Epithelial cell of esophagus (primary cell): ENCODE results near the gene TEX264.

Source experiments
- DNase-seq: peaks from one replicate; pipeline ENCODE4 v3.0.0; 2010; ENCODE audit warnings: low read depth
- H3K4me3 ChIP-seq: 2 replicates; pipeline ENCODE4 v1.5.1; 2011; ENCODE audit warnings: mild to moderate bottlenecking, low read length, control low read depth
- TF ChIP-seq, protein P1 (sequence below): IDR thresholded peaks from 2 replicates; pipeline ENCODE4 v1.5.1; 2011; ENCODE audit warnings: low read depth, mild to moderate bottlenecking, low read length, control low read depth, inconsistent platforms; ENCODE audit not compliant: insufficient read depth; ENCODE audit errors: missing control alignments

TEX264 gene

DNA sequence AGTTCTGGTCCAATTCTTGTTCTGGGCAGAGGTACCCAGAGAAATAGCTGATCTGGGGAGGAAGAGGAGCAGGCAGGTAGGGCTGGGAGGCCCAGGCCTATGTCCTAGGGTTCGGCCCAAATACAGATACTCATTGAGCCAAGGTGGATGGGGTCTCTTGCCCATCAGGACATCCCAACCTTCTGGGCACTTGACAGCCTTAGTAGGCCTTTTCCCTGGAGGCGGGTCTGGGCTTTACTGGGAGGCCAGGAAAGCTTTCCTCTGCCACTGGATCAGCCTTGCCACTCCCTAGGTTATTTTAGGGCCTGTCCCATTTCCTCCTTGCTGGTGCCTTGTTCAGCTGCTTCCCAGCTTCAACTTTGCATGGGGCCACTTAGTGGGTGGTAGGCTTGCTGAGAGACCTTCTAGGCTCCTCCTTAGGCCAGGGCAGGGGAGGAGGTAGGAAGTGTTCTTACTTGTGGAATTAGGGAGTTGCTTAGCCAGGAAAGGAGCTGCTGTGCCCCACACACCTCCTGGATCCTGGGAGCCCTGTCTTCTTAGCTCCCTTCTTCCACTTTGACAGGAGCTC is 9.7 kb downstream of the TEX264 start:
- no peak for DNase-seq
- no peak overlapping the region for H3K4me3 ChIP-seq
- TF ChIP-seq, protein P1, sequence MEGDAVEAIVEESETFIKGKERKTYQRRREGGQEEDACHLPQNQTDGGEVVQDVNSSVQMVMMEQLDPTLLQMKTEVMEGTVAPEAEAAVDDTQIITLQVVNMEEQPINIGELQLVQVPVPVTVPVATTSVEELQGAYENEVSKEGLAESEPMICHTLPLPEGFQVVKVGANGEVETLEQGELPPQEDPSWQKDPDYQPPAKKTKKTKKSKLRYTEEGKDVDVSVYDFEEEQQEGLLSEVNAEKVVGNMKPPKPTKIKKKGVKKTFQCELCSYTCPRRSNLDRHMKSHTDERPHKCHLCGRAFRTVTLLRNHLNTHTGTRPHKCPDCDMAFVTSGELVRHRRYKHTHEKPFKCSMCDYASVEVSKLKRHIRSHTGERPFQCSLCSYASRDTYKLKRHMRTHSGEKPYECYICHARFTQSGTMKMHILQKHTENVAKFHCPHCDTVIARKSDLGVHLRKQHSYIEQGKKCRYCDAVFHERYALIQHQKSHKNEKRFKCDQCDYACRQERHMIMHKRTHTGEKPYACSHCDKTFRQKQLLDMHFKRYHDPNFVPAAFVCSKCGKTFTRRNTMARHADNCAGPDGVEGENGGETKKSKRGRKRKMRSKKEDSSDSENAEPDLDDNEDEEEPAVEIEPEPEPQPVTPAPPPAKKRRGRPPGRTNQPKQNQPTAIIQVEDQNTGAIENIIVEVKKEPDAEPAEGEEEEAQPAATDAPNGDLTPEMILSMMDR = no peak

DNA sequence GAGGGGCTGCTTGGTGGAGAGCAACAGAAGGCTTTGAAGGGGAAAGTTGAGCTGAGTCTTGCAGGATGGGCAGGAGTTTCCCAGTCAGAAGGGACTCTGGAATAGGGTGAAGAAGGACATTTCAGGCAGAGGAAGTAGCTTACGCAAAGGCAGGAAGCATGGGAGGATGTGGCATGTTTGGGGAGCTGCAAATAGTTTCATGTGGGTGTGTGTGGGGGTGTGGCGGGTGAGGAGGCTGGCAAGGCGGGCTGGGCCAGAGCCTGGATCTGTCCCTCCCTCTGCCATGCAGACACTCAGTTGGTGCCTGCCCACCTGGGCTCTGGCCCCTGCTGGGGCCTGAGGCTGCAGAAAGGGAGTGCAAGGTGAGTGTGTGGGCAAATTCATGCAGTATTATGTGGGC is 10.4 kb downstream of the TEX264 start:
- TF ChIP-seq, protein P1 = no peak
- H3K4me3 ChIP-seq = no peak overlapping the region
- DNase-seq = peak; percentile 83

DNA sequence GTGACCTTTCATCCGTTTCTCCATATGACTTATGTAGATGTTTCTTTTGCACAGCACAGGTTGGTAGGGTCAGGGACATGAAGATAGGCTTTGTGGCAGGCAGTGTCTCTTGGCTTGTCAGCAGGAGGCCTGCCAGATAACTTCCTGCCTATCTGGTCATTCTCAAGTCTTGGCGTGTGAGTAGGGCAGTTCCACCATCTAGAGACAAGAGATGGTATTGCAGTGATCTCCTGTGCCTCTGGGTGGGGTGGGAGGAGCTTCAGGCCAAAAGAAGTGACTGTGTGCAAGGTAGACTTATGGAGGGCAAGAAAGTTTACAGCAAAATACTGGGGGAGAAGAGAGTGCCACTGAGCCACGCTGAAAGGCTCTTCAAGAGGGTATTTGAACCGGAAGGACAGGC is 11.0 kb downstream of the TEX264 start:
- DNase-seq = peak; percentile 93
- TF ChIP-seq, protein P1 = peak; percentile 92
- no peak overlapping the region for H3K4me3 ChIP-seq

DNA sequence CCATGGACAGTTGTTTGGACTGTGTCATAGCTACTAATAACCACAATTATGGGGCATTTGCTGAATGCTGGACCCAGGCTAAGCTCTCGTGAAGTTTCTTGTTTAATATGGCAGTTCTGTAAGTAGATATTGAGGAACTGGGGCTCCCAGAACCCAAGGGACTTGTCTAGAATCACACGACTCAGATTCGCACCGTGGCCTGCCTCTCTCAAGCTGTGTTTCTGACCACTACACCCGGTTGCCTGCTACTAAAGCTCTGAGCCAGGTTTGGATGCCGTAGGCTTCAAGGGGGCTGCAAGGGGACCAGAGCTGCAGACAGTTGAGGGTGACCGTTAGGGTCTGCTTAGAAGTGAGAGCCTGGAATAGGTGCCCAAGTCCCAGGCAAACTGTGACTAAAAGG is 11.5 kb downstream of the TEX264 start:
- no peak overlapping the region for H3K4me3 ChIP-seq
- DNase-seq = no peak
- TF ChIP-seq, protein P1 = no peak

DNA sequence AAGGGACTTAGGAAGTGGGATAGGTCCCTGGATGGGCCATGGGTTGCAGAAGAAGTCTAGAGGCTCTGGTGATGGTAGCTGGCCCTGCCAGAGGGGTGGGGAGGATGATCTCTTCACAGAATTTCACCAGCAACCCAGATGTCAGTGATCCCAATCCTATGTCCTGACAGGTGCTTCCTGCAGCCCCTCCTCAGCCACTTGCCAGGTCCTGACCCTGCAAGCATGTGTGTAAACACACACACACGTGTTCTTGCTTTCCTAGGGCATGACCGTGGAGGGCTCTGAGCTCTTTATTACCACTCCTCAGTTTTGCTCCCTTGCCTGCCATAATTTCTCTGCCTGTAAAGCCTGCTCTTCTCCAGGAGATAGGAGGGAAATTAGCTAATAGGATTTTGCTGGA is 12.5 kb downstream of the TEX264 start:
- no peak for DNase-seq
- TF ChIP-seq, protein P1 = no peak
- no peak overlapping the region for H3K4me3 ChIP-seq

DNA sequence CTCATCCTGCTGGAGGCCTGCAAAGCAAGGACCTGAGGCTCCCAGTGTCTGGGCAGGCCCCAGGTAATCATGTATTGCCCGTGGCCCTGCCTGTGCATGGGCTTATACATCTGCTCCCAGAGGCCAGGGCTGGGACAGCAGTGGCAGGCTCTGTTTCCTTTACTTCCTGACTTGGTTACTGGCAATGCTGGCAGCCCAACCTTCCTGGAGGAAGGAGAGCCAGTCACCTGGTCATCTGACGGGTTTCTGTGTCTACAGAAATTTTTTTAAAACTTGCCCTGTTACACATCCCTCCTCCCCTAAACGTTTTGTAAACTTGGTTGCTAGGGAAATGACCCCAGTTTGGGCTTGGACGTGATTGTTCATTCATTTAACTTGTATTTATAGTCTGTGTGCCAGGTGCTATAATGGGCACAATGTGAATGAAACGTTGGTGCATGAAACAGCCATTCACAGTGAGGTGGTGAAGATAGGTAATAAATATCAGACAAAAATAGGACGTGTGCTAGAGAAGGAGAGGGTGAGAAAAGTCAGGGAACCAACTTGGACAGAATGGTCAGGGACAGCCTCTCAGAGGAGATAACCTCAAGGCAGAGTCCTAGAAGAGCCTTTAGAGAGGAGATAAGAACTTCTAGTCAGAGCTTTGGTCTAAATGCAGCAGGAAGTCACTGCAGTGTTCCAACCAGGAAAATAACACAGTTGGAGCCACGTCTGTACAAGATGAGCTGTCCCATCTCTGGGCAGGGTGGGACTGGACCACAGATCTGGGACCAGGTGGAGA is 14.1 kb downstream of the TEX264 start:
- TF ChIP-seq, protein P1 = no peak

DNA sequence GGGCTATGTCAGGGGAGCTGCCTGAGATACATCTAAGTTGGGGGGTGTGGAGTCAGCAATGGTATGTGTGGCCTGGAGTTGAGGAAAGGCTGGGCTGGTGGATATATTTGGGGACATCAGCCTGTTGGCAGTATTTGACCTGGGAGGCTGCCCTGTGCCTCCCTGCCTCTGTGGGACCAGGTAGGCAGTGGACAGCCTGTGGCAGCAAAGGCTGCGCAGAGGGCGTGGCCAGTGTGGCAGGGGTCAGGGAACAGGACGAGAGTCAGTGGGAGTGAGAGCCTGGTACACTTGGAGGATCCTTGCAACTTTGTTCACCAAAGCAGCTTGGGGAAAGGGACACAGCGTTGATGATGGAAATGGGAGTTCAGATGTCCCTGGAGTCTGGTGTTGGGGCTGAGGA is 15.0 kb downstream of the TEX264 start:
- no peak overlapping the region for H3K4me3 ChIP-seq
- no peak for DNase-seq
- TF ChIP-seq, protein P1 = no peak

More for the DNA sequence above, 14.1 kb downstream of the TEX264 start:
- no peak overlapping the region for H3K4me3 ChIP-seq
- no peak for DNase-seq
